AG08396 (cell line): ENCODE measurements around the gene LMAN2.
A peak's percentile ranks its signal among the peaks of the same experiment; 100 is the strongest.
"Not testable (repeated sequence)": the region's sequence is repeated elsewhere in the genome, so short reads cannot be mapped to it uniquely, and the experiment has no call there.

ENCODE experiments used
- DNase-seq: peaks from one replicate; pipeline ENCODE4 v3.0.0; 2012; ENCODE audit warnings: low spot score, mixed read lengths

LMAN2 gene

GRCh38 chr5:177306674-177307543 is 44.6 kb downstream of the LMAN2 start:
- DNase-seq = no peak

GRCh38 chr5:177306103-177306640 is 45.3 kb downstream of the LMAN2 start:
- not testable (repeated sequence) for DNase-seq

- DNase-seq = no peak
Observed at GRCh38 chr5:177304392-177305119, 46.9 kb downstream of the LMAN2 start.

- DNase-seq = no peak
Observed at GRCh38 chr5:177303925-177304391, 47.5 kb downstream of the LMAN2 start.

GRCh38 chr5:177303121-177303924 is 48.1 kb downstream of the LMAN2 start, which contains the start of the genes PRELID1 and RAB24:
Gene PRELID1, plus strand, starts transcription at chr5:177303799. Its CDS starts 187 bp downstream, at chr5:177303986.
Gene RAB24, minus strand, starts transcription at chr5:177303719. Its CDS starts 431 bp downstream, at chr5:177303288.
- peak; percentile 96 for DNase-seq

GRCh38 chr5:177302354-177303110 is 48.9 kb downstream of the LMAN2 start:
- no peak for DNase-seq

- DNase-seq = no peak
Observed at GRCh38 chr5:177301503-177302165, 49.8 kb downstream of the LMAN2 start.

GRCh38 chr5:177300951-177301350 is 50.5 kb downstream of the LMAN2 start:
- DNase-seq = no peak

- DNase-seq = peak; percentile 66
Observed at GRCh38 chr5:177300236-177300880, 51.1 kb downstream of the LMAN2 start.

GRCh38 chr5:177299697-177300096 is 51.8 kb downstream of the LMAN2 start:
- no peak for DNase-seq

- no peak for DNase-seq
Observed at GRCh38 chr5:177297922-177298321, 53.5 kb downstream of the LMAN2 start.

GRCh38 chr5:177296581-177296980 is 54.9 kb downstream of the LMAN2 start:
- no peak for DNase-seq

- DNase-seq = no peak
Observed at GRCh38 chr5:177295924-177296323, 55.5 kb downstream of the LMAN2 start.

GRCh38 chr5:177294632-177295031 is 56.8 kb downstream of the LMAN2 start:
- DNase-seq = no peak

GRCh38 chr5:177293819-177294581 is 57.5 kb downstream of the LMAN2 start:
- DNase-seq = no peak

- DNase-seq = no peak
Observed at GRCh38 chr5:177291735-177292134, 59.7 kb downstream of the LMAN2 start.

GRCh38 chr5:177290816-177291596 is 60.5 kb downstream of the LMAN2 start:
- no peak for DNase-seq

- DNase-seq = no peak
Observed at GRCh38 chr5:177288191-177288590, 63.3 kb downstream of the LMAN2 start.
